Pulmonary artery endothelial cell (primary cell): ENCODE measurements around the gene CBX6. TPM values are rescaled to one million over a fixed set of nuclear protein-coding genes. Genes with fewer than 3 reads are reported as not detected.

ENCODE experiments used
- DNase-seq: peaks from one replicate; pipeline ENCODE4 v3.0.0-alpha.2; 2011; ENCODE audit warnings: low read depth, low spot score
- total RNA-seq: library from RNA; depleted of rRNA; stranded (reverse); fragments of >200 nt; gene quantifications from 2 replicates; pipeline ENCODE4 v1.2.3, GENCODE V29; 2014

CBX6 gene
- total RNA-seq, 1 donor from 2014 or later = 46.1 TPM

- no peak for DNase-seq
Measured at GRCh38 chr22:38841211-38841610, 30.8 kb downstream of the CBX6 start.

GRCh38 chr22:38840129-38840528, 31.9 kb downstream of the CBX6 start:
- no peak for DNase-seq

- no peak for DNase-seq
Measured at GRCh38 chr22:38839686-38840085, 32.3 kb downstream of the CBX6 start.

GRCh38 chr22:38837414-38837928, 34.5 kb downstream of the CBX6 start:
- DNase-seq = no peak

- DNase-seq = no peak
Measured at GRCh38 chr22:38835888-38836301, 36.1 kb downstream of the CBX6 start.

GRCh38 chr22:38834991-38835390, 37.0 kb downstream of the CBX6 start:
- DNase-seq = no peak

- DNase-seq = no peak
Measured at GRCh38 chr22:38834215-38834953, 37.6 kb downstream of the CBX6 start.

GRCh38 chr22:38833061-38833460, 39.0 kb downstream of the CBX6 start:
- no peak for DNase-seq

GRCh38 chr22:38832005-38832978, 39.7 kb downstream of the CBX6 start:
- no peak for DNase-seq

- DNase-seq = no peak
Measured at GRCh38 chr22:38831166-38831945, 40.7 kb downstream of the CBX6 start.

- no peak for DNase-seq
Measured at GRCh38 chr22:38830845-38831108, 41.2 kb downstream of the CBX6 start.

- DNase-seq = no peak
Measured at GRCh38 chr22:38830026-38830844, 41.8 kb downstream of the CBX6 start.

GRCh38 chr22:38829485-38829884, 42.5 kb downstream of the CBX6 start:
- no peak for DNase-seq

GRCh38 chr22:38828616-38829205, 43.3 kb downstream of the CBX6 start:
- DNase-seq = no peak

- DNase-seq = no peak
Measured at GRCh38 chr22:38828191-38828590, 43.8 kb downstream of the CBX6 start.

GRCh38 chr22:38827510-38827909, 44.5 kb downstream of the CBX6 start:
- DNase-seq = no peak

GRCh38 chr22:38826801-38827200, 45.2 kb downstream of the CBX6 start:
- DNase-seq = no peak

- no peak for DNase-seq
Measured at GRCh38 chr22:38826386-38826785, 45.6 kb downstream of the CBX6 start.

- peak; percentile 35 for DNase-seq
Measured at GRCh38 chr22:38824585-38824984, 47.4 kb downstream of the CBX6 start.

GRCh38 chr22:38823637-38824036, 48.4 kb downstream of the CBX6 start:
- no peak for DNase-seq
